Measurements from ENCODE around the gene DYNC1LI1. TPM values are rescaled to one million over a fixed set of nuclear protein-coding genes. Genes with fewer than 3 reads are reported as not detected.
"Not testable (repeated sequence)": the region's sequence is repeated elsewhere in the genome, so short reads cannot be mapped to it uniquely, and the experiment has no call there.

The DYNC1LI1 gene
- total RNA-seq, 1 donor from 2014 or later: 34.3 TPM

DNA sequence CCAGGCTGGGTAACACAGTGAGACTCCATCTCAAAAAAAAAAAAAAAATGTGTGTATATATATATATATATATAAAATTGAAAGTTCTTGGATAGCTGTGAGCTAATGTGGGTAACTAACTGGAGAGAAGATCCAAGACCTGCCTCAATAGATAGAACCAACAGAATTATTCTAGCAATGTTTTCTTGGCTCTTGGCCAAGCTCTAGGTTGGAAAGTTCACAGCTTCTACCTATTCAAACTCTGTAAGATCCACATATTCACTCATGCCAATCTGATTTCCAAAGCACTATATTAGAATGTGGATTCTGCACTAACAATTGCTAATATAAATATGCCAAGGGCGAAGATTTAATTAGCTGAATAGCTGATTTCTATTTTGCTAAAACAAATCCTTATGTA, 38.2 kb downstream of the DYNC1LI1 start:
- DNase-seq (ENCODE audit: low read depth in 2 of 2): peak in 1 of 2 donors; percentile 52

GRCh38 chr3:32531010-32531647, 39.5 kb downstream of the DYNC1LI1 start:
- no peak for DNase-seq (ENCODE audit: low read depth in 2 of 2)

- DNase-seq (ENCODE audit: low read depth in 2 of 2): no peak
Measured at GRCh38 chr3:32525720-32526119, 44.9 kb downstream of the DYNC1LI1 start.

DNA sequence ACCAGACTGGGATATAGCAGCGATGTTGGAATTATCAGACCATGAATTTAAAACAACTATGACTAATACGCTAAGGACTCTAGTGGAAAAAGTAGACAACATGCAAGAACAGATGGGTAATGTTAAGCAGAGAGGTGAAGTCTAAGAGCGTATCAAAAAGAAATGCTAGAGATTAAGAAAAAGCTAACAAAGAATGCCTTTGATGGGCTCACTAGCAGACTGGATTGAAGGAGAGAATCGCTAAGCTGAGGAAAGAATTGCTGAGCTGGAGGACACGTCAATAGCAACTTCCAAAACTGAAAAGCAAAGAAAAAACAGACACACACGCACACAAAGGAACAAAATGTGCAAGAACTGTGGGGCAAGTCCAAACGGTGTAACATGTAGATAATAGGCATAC, 48.0 kb downstream of the DYNC1LI1 start:
- no peak for DNase-seq (ENCODE audit: low read depth in 2 of 2)

DNA sequence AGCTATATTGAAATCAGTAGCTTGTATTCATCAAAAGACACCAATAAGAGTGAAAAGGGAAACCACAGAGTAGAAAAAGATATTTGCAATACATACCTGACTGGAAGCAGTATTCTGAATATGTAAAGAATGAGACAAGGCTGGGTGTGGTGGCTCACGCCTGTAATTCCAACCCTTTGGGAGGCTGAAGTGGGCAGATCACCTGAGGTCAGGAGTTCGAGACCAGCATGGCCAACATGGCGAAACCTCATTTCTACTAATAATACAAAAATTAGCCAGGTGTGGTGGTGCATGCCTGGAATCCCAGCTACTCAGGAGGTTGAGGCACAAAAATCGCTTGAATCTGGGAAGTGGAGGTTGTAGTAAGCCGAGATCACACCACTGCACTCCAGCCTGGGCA, 51.7 kb downstream of the DYNC1LI1 start:
- DNase-seq (ENCODE audit: low read depth in 2 of 2): not testable (repeated sequence)

DNA sequence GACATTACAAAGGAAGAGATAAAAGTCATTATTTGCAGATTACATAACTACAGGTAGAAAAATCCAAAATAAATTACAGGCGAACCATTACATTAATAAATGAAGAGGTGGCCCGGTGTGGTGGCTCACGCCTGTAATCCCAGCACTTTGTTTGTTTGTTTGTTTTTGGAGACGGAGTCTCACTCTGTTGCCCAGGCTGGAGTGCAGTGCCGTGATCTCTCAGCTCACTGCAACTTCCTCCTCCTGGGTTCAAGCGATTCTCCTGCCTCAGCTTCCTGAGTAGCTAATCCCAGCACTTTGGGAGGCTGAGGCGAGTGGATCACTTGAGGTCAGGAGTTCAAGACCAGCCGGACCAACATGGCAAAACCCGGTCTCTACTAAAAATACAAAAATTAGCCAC, 53.9 kb downstream of the DYNC1LI1 start:
- DNase-seq (ENCODE audit: low read depth in 2 of 2): not testable (repeated sequence)

DNA sequence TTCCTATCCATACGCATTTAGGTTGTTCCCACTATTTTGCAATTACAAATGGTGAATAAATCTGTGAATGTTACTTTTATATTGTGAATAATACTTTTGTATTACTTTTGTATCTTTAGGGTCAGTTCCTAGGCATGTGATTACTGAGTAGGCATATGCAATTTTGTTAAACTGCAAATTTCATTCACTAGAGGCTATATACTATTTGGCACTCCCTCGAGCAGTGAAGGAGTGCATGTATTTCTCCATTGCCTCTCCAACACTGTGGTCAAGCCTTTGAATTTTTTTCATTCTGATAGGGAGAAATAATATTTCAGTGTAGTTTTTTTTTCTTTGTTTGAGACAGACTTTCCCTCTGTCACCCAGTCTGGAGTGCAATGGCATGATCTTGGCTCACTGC, 59.7 kb downstream of the DYNC1LI1 start:
- no peak for DNase-seq (ENCODE audit: low read depth in 2 of 2)

- peak; percentile 75 for DNase-seq (ENCODE audit: low read depth in 2 of 2)
Measured at GRCh38 chr3:32510075-32510724, 60.5 kb downstream of the DYNC1LI1 start.

DNA sequence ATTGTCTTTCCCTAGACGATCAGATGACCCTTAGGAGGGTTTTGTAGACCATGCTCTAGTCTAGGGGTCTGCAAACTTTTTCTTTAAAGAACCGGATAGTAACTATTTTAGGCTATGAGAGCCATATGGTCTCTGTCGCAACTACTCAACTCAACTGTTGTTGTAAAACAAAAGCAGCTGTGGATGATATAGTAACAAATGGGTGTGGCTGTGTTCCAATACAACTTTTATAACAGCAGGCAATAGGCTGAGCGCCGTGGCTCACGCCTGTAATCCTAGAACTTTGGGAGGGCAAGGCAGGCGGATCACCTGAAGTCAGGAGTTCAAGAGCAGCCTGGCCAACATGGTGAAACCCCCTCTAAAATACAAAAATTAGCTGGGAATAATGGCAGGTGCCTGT, 61.9 kb downstream of the DYNC1LI1 start:
- DNase-seq (ENCODE audit: low read depth in 2 of 2): no peak

DNA sequence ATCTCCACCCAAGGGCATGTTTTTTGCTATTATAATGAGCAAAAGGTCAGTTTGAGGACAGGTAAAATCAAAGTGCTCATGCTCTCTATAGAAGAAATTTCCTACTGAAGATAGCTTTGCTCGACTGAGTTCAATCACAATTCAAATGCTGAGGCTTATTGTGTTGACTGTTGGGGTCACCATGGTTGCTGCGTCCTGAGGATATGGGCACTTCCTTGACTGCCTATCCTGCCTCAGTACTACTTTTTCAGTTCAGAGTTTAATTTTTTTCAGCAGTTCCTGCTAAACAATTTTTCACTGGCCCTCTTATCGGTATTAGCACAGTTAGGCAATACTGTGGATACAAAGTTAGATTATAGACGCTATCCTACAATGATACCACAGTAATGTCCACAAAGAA, 64.2 kb downstream of the DYNC1LI1 start:
- peak; percentile 3 to 36 for DNase-seq (ENCODE audit: low read depth in 2 of 2)

- DNase-seq (ENCODE audit: low read depth in 2 of 2): no peak
Measured at GRCh38 chr3:32502946-32503286, 67.7 kb downstream of the DYNC1LI1 start.

GRCh38 chr3:32502118-32502945, 68.3 kb downstream of the DYNC1LI1 start, which contains the start of gene CMTM6:
Gene CMTM6, minus strand, starts transcription at chr3:32502852. Its CDS starts 107 bp downstream, at chr3:32502745.
- peak; percentile 78 to 82 for DNase-seq (ENCODE audit: low read depth in 2 of 2)

DNA sequence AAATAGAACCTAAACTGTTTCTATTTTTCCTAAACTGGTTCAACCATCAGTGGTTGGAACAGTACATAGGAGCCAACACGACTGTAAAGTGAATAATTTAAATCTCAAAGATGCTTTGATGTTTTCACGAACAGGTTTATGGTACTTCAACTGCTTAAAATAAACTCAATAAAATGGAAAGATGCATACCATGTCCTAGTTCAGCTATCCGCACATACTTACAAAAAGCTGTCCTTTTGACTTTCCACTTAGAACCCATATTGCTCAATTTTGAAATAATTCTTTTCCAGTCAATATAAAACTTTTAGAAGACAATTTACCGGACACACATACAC, 68.9 kb downstream of the DYNC1LI1 start:
- no peak for DNase-seq (ENCODE audit: low read depth in 2 of 2)

DNA sequence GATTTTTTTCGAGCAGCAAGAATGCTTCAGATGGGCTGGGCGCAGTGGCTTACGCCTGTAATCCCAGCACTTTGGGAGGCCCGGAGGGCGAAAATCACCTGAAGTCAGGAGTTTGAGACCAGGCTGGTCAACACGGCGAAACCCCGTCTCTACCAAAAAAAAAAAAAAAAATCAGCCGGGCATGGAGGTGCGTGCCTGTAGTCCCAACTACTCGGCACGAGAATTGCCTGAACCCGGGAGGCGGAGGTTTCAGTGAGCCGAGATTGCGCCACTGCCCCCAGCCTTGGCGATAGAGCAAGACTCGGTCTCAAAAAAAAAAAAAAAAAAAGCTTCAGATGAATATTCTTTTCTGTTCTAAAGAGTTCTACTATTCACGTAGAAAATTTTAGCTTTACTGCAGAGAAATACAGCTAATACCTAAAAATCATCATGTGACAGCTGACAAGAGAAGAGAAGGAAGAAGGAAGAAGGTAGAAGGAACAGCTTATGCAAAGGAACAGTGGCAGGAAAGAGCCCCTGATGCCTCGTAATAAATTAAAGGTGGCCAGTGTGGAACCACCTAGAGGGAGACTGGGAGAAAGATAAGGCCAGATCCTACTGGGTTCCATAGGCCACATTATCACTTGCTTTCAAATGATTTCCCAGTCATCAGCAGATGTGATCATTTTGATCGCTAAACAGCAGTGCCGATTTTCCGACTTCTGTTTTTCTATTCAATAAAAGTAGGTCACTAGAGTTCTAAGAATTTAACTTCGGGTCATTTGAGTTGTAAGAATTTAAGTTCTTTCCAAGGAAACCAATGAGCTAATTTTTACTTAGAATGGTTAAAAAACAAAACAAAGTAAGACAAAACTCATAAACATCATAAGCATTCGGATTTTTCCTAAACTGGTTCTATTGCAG, 69.5 kb downstream of the DYNC1LI1 start:
- DNase-seq (ENCODE audit: low read depth in 2 of 2): no peak

DNA sequence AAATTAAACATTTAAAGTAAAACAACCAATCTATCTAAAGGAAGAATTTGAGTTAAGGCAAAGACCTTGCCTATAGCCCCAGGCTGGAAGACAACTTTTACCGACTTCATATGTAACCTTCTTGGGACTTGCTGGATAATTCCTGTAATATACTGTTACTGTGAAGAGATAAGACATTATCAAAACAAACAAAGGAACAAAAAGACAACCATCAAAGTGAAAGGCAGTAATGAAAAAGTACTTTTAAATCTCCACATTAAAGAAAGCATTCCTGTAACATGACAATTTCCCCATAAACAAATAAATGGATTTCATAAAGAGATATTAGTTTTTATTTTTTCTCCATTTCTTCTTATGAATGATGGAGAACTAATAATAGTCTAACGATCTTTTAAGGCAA, 70.4 kb downstream of the DYNC1LI1 start:
- no peak for DNase-seq (ENCODE audit: low read depth in 2 of 2)

GRCh38 chr3:32499585-32499984, 71.1 kb downstream of the DYNC1LI1 start:
- DNase-seq (ENCODE audit: low read depth in 2 of 2): no peak

GRCh38 chr3:32498992-32499391, 71.7 kb downstream of the DYNC1LI1 start:
- DNase-seq (ENCODE audit: low read depth in 2 of 2): no peak

DNA sequence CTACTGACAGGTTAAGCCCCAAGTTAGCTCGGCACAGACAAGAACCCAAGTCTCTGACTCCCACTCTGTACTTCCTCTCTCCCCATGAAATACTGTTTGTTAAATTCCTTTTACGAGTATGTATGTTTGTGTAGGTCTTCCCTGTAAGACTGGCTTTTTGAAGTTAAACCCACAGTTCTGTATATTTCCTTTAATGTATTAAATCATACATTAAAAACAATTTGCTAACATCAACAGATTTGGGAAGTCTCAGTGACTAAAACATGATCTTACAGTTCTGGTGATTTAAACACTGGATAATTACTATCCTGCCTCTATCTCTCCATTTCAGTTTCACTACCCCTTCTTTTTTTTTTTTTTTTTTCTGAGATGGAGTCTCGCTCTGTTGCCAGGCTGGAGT, 72.4 kb downstream of the DYNC1LI1 start:
- no peak for DNase-seq (ENCODE audit: low read depth in 2 of 2)

- peak in 1 of 2 donors; percentile 20 for DNase-seq (ENCODE audit: low read depth in 2 of 2)
Measured at GRCh38 chr3:32495609-32496008, 75.0 kb downstream of the DYNC1LI1 start.

GRCh38 chr3:32495085-32495484, 75.6 kb downstream of the DYNC1LI1 start:
- DNase-seq (ENCODE audit: low read depth in 2 of 2): no peak

Measured in lung microvascular endothelial cell (primary cell).